ENCODE measurements around the gene ELL. TPM values are rescaled to one million over a fixed set of nuclear protein-coding genes. Genes with fewer than 3 reads are reported as not detected.

The ELL gene
- total and polyA plus RNA-seq, 9 of the 15 experiments (the other 6 are each of a cell fraction or from before 2014, with no cell fraction given), result 0.24 to 22.5 (median 4.1) TPM

- no peak for TF ChIP-seq REST (IDR thresholded peaks at IDR 0.05; ENCODE audit: borderline replicate concordance)
- no peak for TF ChIP-seq REST (CRISPR knock-in tag; IDR thresholded peaks at IDR 0.05; ENCODE audit: low read depth)
- 0 out of 2 replicates have a peak, but pooled peaks have one; percentile 82 for TF ChIP-seq FOXP4 (CRISPR knock-in tag; IDR thresholded peaks at IDR 0.05; ENCODE audit: borderline replicate concordance)
- TF ChIP-seq HNRNPLL (IDR thresholded peaks at IDR 0.05; ENCODE audit: low read depth, low read length, poor library complexity, severe bottlenecking), result no peak
- no peak; the same call in 1 of the 2 replicates for TF ChIP-seq ZEB2 (IDR thresholded peaks at IDR 0.05)
- no peak for TF ChIP-seq ZNF75A (CRISPR knock-in tag; IDR thresholded peaks at IDR 0.05)
- TF ChIP-seq TEAD2 (tag; IDR thresholded peaks at IDR 0.05), result no peak
- TF ChIP-seq MTA2 (IDR thresholded peaks at IDR 0.05; ENCODE audit: low read depth), result no peak
- TF ChIP-seq SMAD4 (CRISPR knock-in tag; conservative IDR thresholded peaks at IDR 0.05), result no peak; the same call in 1 of the 2 replicates
- no peak for TF ChIP-seq ZNF184 (CRISPR knock-in tag; IDR thresholded peaks at IDR 0.05)
- TF ChIP-seq XRCC3 (IDR thresholded peaks at IDR 0.05), result no peak
- TF ChIP-seq HNRNPL (IDR thresholded peaks at IDR 0.05; ENCODE audit: low read depth, low read length), result 0 out of 2 replicates have a peak, but pooled peaks have one; percentile 45
- peak; percentile 55 for TF ChIP-seq EP400 (IDR thresholded peaks at IDR 0.05)
- TF ChIP-seq RFX1 (IDR thresholded peaks at IDR 0.05), result no peak
- no peak for TF ChIP-seq EWSR1 (IDR thresholded peaks at IDR 0.05; ENCODE audit: borderline replicate concordance, low read depth, partially characterized antibody)
- TF ChIP-seq ID3 (CRISPR knock-in tag; IDR thresholded peaks at IDR 0.05), result no peak
- TF ChIP-seq ID3 (tag; IDR thresholded peaks at IDR 0.05), result no peak
- TF ChIP-seq RBM17 (IDR thresholded peaks at IDR 0.05; ENCODE audit: borderline replicate concordance, low read depth, low read length), result no peak
These were observed 84.2 kb downstream of the ELL start, which contains the start of gene ISYNA1 (continued) for GRCh38 chr19:18437491-18438330.
